Mammary epithelial cell (primary cell): ENCODE measurements around the gene SLC38A1.

Source experiments
- CTCF ChIP-seq, 2 donors: IDR thresholded peaks in 1 of 2; conservative IDR thresholded peaks in 1 of 2; 2 replicates each; pipeline ENCODE4 v1.5.1; 2011 to 2012; ENCODE audit warnings: inconsistent platforms in 2 of 2, low read length in 2 of 2, mild to moderate bottlenecking in 2 of 2, control low read depth in 1 of 2, low read depth in 1 of 2; ENCODE audit not compliant: insufficient read depth in 1 of 2; ENCODE audit errors: extremely low read depth in 1 of 2
- EZH2 ChIP-seq: IDR thresholded peaks from 2 replicates; pipeline ENCODE4 v1.6.1; 2012; ENCODE audit warnings: low read length, inconsistent platforms, borderline replicate concordance

GRCh38 chr12:46201284-46201789 lies 67.5 kb downstream of the SLC38A1 start:
- no peak for TF ChIP-seq EZH2
- no peak for TF ChIP-seq CTCF (conservative IDR thresholded peaks at IDR 0.05 in 1 of 2, IDR thresholded peaks at IDR 0.05 in 1 of 2; ENCODE audit: extremely low read depth in 1 of 2, insufficient read depth in 1 of 2, low read depth in 1 of 2, low read length in 2 of 2)
